Mucosa of descending colon (tissue), 3 donors: ENCODE data around the gene NAA80. TPM values are rescaled to one million over a fixed set of nuclear protein-coding genes. Genes with fewer than 3 reads are reported as not detected.

ENCODE experiments used
- ATAC-seq: fragments of 200-7000 bp; cut with Tn5 transposase; one replicate; pipeline ENCODE4 v1.9.1; 2020; ENCODE audit warnings: mild to moderate bottlenecking, moderate library complexity
- DNase-seq, 3 donors: peaks; one replicate each; pipeline ENCODE4 v3.0.0-alpha.2; 2020
- H3K36me3 ChIP-seq: fragments of 200-600 bp; one replicate; pipeline ENCODE4 v1.8.0; 2021; ENCODE audit warnings: low read depth, mild to moderate bottlenecking
- H3K4me1 ChIP-seq: fragments of 200-600 bp; one replicate; pipeline ENCODE4 v1.8.0; 2021; ENCODE audit warnings: low read depth, mild to moderate bottlenecking
- H3K4me3 ChIP-seq: fragments of 200-600 bp; one replicate; pipeline ENCODE4 v1.8.0; 2021; ENCODE audit warnings: mild to moderate bottlenecking
- H3K9me3 ChIP-seq: fragments of 200-600 bp; one replicate; pipeline ENCODE4 v1.8.0; 2021; ENCODE audit warnings: mild to moderate bottlenecking
- CTCF ChIP-seq: fragments of 200-600 bp; IDR thresholded peaks from one replicate; pipeline ENCODE4 v1.8.0; 2022; ENCODE audit warnings: antibody characterized with exemption, mild to moderate bottlenecking
- intact Hi-C, 2 donors: fragments of 100-400 bp; cut with DNase I in 1 of 2; cut with micrococcal nuclease in 1 of 2; formaldehyde crosslinking; loops; one replicate each; pipeline versions ENCODE4 v1.11.0 to v1.11.1; 2022; cut with DNase I, micrococcal nuclease
- total RNA-seq, 3 donors: library from RNA; stranded (reverse); fragmentation: NEBNext Ultra II Directional in 2 of 3; extraction: Animal tissue kit (Norgen Biotek cat#: 25700) in 2 of 3; gene quantifications; one replicate each; pipeline versions ENCODE4 v1.2.1 to v1.2.4, GENCODE V29; 2021 to 2023
- donor health status: DM: no; HTN: no; CAD: no; lungs with moderate emphysema.
- donor health status: DM: no; HTN: no; CAD: no.
- donor health status: DM: no; HTN: yes; CAD: no.

Gene NAA80
- total RNA-seq, 3 donors from 2014 or later: 7.0 to 10.1 (median 8.4) TPM

DNA sequence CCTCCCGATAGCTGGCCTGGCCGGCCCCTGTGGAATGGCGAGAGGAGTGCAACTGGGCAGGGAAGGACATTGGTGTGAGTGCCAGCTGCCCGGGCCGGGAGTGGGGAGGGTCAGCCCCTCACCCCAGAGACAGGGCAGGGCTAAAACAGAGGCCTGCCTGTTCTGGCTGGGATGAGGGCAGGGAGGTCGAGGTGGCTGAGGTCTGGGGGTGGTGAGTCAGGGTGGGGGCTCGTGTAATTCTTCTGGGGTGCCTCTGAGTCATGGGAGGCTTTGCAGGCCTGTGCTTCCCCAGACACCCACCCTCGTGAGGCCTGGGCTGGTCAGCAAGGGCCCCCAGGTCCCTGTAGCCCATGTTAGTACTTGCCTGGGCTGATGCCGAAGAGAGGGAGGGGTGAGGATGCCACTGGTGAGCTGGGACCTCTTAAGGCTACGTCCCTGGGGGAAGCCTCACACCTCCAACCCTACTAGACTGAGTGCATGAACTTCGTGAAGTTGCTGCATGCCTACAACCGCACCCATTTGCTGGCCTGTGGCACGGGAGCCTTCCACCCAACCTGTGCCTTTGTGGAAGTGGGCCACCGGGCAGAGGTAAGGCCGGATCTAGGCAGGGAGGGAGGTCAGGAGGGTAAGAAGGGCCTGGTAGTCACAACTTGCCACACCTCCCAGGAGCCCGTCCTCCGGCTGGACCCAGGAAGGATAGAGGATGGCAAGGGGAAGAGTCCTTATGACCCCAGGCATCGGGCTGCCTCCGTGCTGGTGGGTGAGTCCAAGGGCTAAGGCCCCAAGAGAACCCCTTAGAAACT, 28.6 kb downstream of the NAA80 start:
- intact Hi-C loops: loop anchor here (10.0 kb wide), 2 partner anchors 46 to 76 kb away; partner anchors contain the start of gene GNAT1 (in 2 of the 2)
- TF ChIP-seq CTCF: no peak
- DNase-seq: peak in 1 of 3 donors; percentile 51
- ATAC-seq: no peak
- Histone ChIP-seq H3K4me1 (peaks cover 54% of the 10 kb centered on the region), H3K36me3 (no peaks in the 10 kb centered on the region), H3K4me3 (no peak overlapping the region), H3K9me3 (no peaks in the 10 kb centered on the region)

DNA sequence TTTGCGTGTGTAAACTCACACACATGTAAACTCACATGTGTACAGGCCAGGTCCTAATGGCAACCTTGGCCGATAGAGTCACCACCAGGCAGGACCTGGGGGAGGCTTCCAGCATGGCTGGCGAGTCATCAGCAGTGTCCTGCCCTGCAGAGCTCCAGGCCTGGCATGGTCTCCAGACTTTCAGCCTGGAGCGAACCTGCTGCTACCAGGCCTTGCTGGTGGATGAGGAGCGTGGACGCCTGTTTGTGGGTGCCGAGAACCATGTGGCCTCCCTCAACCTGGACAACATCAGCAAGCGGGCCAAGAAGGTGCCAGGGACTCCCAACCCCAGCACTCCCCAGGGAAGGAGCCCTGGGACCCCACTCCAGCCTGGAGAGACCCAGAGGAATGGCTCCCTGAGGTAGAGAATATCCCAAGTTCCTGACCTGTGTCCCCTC, 29.2 kb downstream of the NAA80 start:
- DNase-seq (peak in 1 of 3 donors; percentile 42), ATAC-seq (no peak)
- no peak for TF ChIP-seq CTCF
- no peaks in the 10 kb centered on the region for H3K36me3 ChIP-seq
- intact Hi-C loops: loop anchor here (10.0 kb wide), 2 partner anchors 45 to 75 kb away; partner anchors contain the start of gene GNAT1 (in 2 of the 2)
- H3K4me3 ChIP-seq: no peak overlapping the region
- H3K4me1 ChIP-seq: peaks cover 56% of the 10 kb centered on the region
- H3K9me3 ChIP-seq: no peaks in the 10 kb centered on the region

- no peak for DNase-seq
- no peak for TF ChIP-seq CTCF
- no peaks in the 10 kb centered on the region for H3K9me3 ChIP-seq
- no peak for ATAC-seq
- H3K4me3 ChIP-seq: no peak overlapping the region
- H3K36me3 ChIP-seq: no peaks in the 10 kb centered on the region
- H3K4me1 ChIP-seq: peaks cover 56% of the 10 kb centered on the region
- intact Hi-C loops: no loop called here
These were observed 29.7 kb downstream of the NAA80 start for GRCh38 chr3:50269460-50269859.

- Histone ChIP-seq H3K4me1 (peaks cover 56% of the 10 kb centered on the region), H3K36me3 (no peaks in the 10 kb centered on the region), H3K4me3 (no peak within 1 kb of the TSS), H3K9me3 (no peaks in the 10 kb centered on the region)
- intact Hi-C loops: no loop called here
- ATAC-seq (peak; percentile 76), DNase-seq (peak; percentile 88 to 92 (median 89))
- TF ChIP-seq CTCF: no peak
These were observed 30.3 kb downstream of the NAA80 start, which contains the start of gene SEMA3B for GRCh38 chr3:50268703-50269451. SEMA3B (plus strand) TSS chr3:50269147; CDS start chr3:50269241, 94 bp downstream.

DNA sequence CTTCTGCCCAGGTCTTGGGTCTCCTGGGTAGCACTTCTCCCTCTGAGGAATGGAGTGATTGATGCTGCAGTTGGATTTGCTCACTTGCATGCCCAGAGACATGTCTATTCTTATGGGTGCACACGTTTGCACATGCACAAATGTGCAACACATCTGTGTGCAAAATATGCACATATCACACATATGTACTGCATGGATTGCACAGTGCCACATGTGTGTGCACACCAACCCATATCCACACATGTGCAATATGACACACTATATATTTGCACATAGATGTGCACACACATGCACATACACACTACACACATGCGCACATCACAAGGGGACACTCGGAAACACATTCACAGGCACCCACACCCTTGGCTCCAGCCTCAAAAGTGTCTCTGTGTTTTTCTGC, 30.9 kb downstream of the NAA80 start:
- Histone ChIP-seq H3K4me3 (no peak overlapping the region), H3K4me1 (peaks cover 51% of the 10 kb centered on the region), H3K9me3 (no peaks in the 10 kb centered on the region), H3K36me3 (no peaks in the 10 kb centered on the region)
- no peak for DNase-seq
- intact Hi-C loops: no loop called here
- no peak for ATAC-seq
- TF ChIP-seq CTCF: no peak
